ENCODE data around the gene WNT2B. TPM values are rescaled to one million over a fixed set of nuclear protein-coding genes. Genes with fewer than 3 reads are reported as not detected.
A peak's percentile ranks its signal among the peaks of the same experiment; 100 is the strongest.

The WNT2B gene
- total RNA-seq, 4 donors from 2014 or later = 2.7 to 6.3 (median 3.8) TPM

- Histone ChIP-seq H3K27ac (replicated peaks in 1 of 4) (peak overlapping the region in 2 of 4 donors; percentile 16 to 36), H3K36me3 (peaks cover 0 to 9% (median 2%) of the 10 kb centered on the region in 4 donors), H3K4me3 (no peak overlapping the region), H3K9me3 (no peaks in the 10 kb centered on the region), H3K27me3 (peaks cover 0 to 20% (median 7%) of the 10 kb centered on the region in 4 donors), H3K4me1 (peaks cover 13 to 37% (median 20%) of the 10 kb centered on the region in 4 donors)
- WGBS = 57% methylated on average over 8 of the region's 9 CpGs
- intact Hi-C loops (cut with DNase I) = no loop called here
- DNase-seq (ENCODE audit: extremely low spot score) = no peak
- TF ChIP-seq EP300 (IDR thresholded peaks at IDR 0.05) (no peak), POLR2AphosphoS5 (IDR thresholded peaks at IDR 0.05) (no peak), POLR2A (IDR thresholded peaks at IDR 0.05; ENCODE audit: low read depth) (no peak), CTCF (IDR thresholded peaks at IDR 0.05) (no peak)
These were observed 4.5 kb downstream of the WNT2B start for GRCh38 chr1:112513112-112513870.

GRCh38 chr1:112514901-112515300 lies 6.1 kb downstream of the WNT2B start:
- Histone ChIP-seq H3K9me3 (no peaks in the 10 kb centered on the region), H3K27me3 (peaks cover 0 to 4% (median 0%) of the 10 kb centered on the region in 4 donors), H3K4me3 (no peak overlapping the region), H3K27ac (replicated peaks in 1 of 4) (no peak overlapping the region), H3K4me1 (peaks cover 6 to 22% (median 9%) of the 10 kb centered on the region in 4 donors), H3K36me3 (peaks cover 0 to 9% (median 2%) of the 10 kb centered on the region in 4 donors)
- intact Hi-C loops (cut with DNase I) = no loop called here
- no peak for TF ChIP-seq EP300 (IDR thresholded peaks at IDR 0.05)
- TF ChIP-seq POLR2A (IDR thresholded peaks at IDR 0.05; ENCODE audit: low read depth) = no peak
- TF ChIP-seq POLR2AphosphoS5 (IDR thresholded peaks at IDR 0.05) = no peak
- no peak for TF ChIP-seq CTCF (IDR thresholded peaks at IDR 0.05)
- WGBS = 94% methylated on average over 12 of the region's 12 CpGs
- no peak for DNase-seq (ENCODE audit: extremely low spot score)

- DNase-seq (ENCODE audit: extremely low spot score) = no peak
- no peaks in the 10 kb centered on the region for H3K27me3 ChIP-seq
- H3K27ac ChIP-seq (replicated peaks in 1 of 4) = no peak overlapping the region
- intact Hi-C loops (cut with DNase I) = no loop called here
- H3K9me3 ChIP-seq = no peaks in the 10 kb centered on the region
- H3K4me1 ChIP-seq = peaks cover 6 to 22% (median 9%) of the 10 kb centered on the region in 4 donors
- H3K36me3 ChIP-seq = peaks cover 0 to 9% (median 2%) of the 10 kb centered on the region in 4 donors
- no peak overlapping the region for H3K4me3 ChIP-seq
- 45% methylated on average over 2 of the region's 2 CpGs for WGBS
- TF ChIP-seq EP300 (IDR thresholded peaks at IDR 0.05) (no peak), POLR2AphosphoS5 (IDR thresholded peaks at IDR 0.05) (no peak), CTCF (IDR thresholded peaks at IDR 0.05) (no peak), POLR2A (IDR thresholded peaks at IDR 0.05; ENCODE audit: low read depth) (no peak)
These were observed 6.7 kb downstream of the WNT2B start for GRCh38 chr1:112515311-112516009.

GRCh38 chr1:112516141-112516540 lies 7.4 kb downstream of the WNT2B start:
- Histone ChIP-seq H3K9me3 (no peaks in the 10 kb centered on the region), H3K4me3 (no peak overlapping the region), H3K27ac (replicated peaks in 1 of 4) (no peak overlapping the region), H3K4me1 (peaks cover 6 to 22% (median 9%) of the 10 kb centered on the region in 4 donors), H3K27me3 (no peaks in the 10 kb centered on the region), H3K36me3 (peaks cover 0 to 9% (median 2%) of the 10 kb centered on the region in 4 donors)
- WGBS = 95% methylated on average over 12 of the region's 14 CpGs
- no peak for DNase-seq (ENCODE audit: extremely low spot score)
- intact Hi-C loops (cut with DNase I) = no loop called here
- no peak for TF ChIP-seq POLR2AphosphoS5 (IDR thresholded peaks at IDR 0.05)
- TF ChIP-seq POLR2A (IDR thresholded peaks at IDR 0.05; ENCODE audit: low read depth) = no peak
- TF ChIP-seq EP300 (IDR thresholded peaks at IDR 0.05) = no peak
- no peak for TF ChIP-seq CTCF (IDR thresholded peaks at IDR 0.05)

Measured in esophagus muscularis mucosa (tissue), 4 donors.